GM18502 (cell line): ENCODE results near the gene C15orf40.

Experiments used
- ATAC-seq: cut with Tn5 transposase; IDR thresholded peaks from one replicate; pipeline ENCODE4 v1.9.1; 2021; ENCODE audit warnings: mild to moderate bottlenecking; ENCODE audit not compliant: unreplicated experiment, poor library complexity

The C15orf40 gene

DNA sequence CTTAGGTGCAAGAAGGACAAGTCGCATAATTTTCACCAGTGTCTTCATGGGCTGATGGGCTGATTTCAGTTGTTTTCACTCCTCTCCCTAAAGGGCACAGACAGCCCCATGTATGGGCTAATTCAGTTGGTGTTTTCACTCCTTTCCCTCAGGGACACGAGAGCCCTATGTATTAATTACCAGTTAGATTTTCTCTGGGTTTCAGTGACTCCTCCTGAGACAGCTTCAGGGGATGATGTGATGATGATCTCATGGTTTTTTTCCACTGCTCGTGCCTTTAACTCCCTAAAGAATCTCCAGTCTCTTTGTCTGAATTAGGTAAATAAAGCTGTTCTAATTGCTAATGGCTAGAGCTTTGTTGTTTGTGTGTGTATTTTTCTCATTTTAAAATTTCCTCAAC is 15.5 kb downstream of the C15orf40 start:
- ATAC-seq: no peak

- ATAC-seq: no peak
Measured at GRCh38 chr15:82995076-82995475, 16.4 kb downstream of the C15orf40 start.

DNA sequence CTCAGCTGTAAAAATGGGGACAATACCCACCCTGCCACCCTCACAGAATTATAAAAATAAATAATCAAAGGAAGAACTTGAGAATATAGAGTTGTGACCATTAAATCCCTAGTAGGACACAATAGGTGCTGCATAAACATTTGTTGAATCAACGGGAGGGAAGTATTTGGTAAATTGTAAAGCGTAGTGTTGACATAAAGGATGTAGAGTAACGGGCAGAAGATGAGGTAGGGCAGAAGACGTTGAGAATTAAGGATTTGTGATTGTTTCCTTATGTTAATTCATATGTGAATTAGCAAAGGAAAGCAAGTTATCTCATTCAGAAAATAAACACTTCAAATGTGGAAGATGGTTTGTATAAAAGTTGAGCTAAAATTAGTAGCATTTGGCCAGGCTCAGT is 18.3 kb downstream of the C15orf40 start:
- no peak for ATAC-seq

DNA sequence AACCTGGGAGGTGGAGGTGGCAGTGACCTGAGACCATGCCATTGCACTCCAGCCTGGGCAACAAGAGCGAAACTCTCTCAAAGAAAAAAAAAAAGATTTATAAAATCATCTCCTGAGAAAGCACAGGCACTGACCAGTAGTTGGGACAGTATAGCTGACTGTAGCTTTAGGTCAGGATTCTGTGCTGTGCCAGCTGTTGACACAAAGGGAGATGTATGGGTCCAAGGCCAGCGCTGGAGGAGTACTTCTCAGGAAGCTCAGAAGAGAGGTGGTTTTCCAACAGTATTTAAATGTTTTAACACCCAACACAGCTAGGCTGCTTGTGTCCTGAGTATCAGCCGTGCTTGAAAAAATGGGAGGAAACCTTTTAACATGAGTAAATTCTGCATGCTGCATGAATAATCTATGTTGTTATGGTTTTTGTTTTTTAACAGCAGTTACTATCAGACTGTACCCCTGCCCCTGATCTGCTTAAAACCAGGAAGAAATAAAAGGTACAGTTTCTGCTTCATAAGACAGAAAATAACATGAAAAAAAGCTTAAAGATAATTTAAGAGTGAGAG is 18.9 kb downstream of the C15orf40 start:
- no peak for ATAC-seq

GRCh38 chr15:82986442-82986780 is 25.0 kb downstream of the C15orf40 start:
- peak; percentile 27 for ATAC-seq

DNA sequence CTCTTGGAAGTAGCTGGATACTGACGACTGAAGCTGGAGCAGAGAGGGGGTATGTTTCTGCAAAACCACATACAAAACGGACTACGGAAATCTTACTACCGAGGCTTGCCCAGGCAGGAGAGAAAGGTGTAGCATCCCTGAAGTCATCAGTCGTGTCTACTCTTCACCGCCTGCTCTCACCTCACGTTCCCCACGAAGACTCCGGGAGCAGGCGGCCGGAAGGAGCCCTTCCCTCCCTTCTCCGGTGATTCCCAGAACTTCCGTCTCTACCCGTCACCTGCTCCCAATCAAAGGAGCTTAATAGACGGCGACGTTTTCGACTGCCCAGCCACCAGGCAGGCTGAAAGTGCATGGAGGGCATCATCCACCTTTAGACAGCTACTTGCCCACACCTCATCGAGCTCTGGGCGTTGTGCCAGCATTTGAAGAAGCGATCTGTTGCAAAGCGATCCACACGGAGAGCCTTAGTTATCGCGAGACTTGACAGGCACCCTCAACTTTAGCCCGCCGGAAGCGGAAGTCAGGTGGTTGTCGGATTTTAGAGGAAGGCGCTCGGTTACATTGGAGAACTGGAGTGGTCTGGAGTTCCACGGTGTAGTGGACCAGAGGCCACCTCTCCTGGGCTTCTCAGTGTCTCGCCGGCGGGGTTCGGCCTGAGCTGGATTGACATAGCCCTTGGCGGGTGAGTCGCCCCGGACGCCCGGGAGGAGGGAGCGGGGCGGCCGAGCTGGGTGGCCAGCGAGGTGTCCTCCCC is 25.6 kb downstream of the C15orf40 start, which contains the start of gene RAMAC:
Gene RAMAC (plus strand): TSS at position 523 of the 754 bp plus-strand sequence. CDS start 2,809 bp downstream, outside the sequence.
- peak; percentile 93 for ATAC-seq

DNA sequence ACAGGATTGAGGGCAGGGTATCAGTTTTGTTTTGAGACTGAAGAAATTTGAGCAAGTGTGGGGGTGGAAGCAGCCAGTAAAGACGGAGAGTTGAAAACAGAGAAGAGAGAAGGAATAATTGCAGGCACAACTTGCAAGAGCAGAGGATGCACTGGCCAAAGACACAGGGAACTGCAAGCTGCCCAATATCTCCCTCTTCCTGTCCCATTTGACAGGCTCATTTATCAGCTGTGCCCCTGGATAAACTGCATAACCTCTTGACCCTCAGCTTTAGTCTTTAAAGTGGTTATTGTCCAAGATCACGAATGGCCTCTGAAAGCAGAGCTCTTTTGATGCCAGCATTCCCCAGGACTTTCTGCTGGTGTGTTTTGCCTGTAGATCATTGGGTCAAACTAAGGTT is 30.5 kb downstream of the C15orf40 start:
- ATAC-seq: no peak

DNA sequence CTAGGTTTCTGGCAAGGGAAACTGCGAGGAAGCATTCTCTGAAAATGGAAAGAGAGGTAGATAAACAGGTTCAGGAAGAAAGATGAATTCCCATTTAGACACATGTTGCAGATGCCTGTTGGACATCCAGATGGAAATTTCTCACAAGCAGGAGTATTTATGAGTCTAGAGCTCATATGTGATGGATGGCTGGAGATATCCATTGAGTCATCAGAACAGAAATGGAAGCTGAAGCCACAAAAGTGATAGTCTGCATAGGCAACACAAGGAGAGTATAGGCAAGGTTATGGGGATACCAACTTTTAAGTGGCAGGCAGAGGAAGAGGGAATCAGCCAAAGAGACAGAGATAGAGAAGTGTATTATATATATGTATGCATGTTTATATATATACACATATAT is 31.7 kb downstream of the C15orf40 start:
- ATAC-seq: no peak

GRCh38 chr15:82978438-82978837 is 33.0 kb downstream of the C15orf40 start:
- no peak for ATAC-seq

DNA sequence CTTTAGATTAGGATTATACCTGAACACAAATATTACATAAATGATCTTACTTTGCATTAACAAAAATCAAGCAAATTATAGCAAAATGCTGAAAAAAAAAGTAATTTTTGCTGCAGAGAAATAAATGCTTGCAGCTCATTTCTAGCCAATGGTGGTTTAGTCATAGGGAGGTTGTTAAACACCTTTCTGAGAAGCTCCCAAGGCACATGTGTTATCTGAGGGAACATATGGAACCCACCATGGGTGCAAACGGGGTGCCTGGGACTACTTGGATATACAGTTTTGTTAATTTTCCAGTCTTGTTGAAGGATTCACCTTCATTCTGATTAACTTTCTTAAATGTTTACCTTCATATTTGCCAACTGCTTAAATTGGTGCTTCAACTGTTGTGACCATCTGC is 34.4 kb downstream of the C15orf40 start:
- no peak for ATAC-seq

DNA sequence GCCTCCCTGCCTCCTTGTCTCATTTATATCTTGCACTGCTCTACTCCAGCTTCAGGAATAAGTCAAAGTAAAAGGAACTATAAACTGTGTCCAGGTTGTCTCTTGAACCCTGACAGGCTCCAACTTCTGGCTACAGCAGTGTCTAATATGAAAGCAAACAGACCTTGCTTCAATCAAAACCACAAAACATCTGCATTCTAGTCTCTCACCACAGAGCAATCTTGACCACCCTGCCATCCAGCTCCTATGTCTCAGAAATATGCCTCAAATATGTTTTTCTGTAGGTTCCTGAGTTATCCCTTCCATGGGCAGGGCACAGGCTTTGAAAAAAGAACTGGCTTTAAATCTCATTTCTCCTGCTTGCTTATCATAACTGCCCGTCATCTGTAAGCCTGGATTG is 38.4 kb downstream of the C15orf40 start:
- ATAC-seq: no peak

DNA sequence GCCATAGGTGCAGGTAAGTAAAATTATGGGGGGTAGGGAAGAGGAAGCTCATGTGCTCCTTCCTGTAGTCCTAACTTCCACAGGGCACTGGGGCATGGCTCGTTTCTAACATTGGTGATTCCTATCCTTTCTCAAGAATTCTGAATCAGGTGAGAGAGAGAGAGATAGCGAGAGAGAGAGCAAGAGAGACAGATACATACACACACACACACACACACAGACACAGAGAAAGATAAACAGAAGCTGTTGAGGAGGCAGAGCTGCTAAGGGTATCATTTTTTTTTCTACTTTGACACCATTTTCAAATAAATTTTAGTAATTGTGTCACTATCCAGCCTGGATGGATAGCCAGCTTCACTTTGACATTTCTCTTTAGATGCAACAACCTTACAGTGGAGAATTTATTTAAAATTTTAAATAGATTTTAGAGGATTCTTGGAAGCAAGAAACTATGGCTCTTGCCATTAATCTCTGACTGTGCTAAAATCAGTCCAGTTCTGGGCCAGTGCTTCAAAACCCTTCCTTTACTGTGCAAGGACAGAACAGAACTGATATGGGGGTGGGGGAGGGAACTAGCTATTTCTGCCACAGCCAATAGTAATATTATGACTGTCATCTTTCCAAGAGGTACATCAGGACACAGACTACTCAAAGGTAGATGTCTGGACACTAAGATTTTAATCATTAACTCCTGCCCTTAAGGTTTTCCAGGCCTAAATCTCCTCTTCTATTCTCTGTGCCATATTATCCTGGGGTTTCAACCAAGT is 40.0 kb downstream of the C15orf40 start:
- ATAC-seq: no peak

DNA sequence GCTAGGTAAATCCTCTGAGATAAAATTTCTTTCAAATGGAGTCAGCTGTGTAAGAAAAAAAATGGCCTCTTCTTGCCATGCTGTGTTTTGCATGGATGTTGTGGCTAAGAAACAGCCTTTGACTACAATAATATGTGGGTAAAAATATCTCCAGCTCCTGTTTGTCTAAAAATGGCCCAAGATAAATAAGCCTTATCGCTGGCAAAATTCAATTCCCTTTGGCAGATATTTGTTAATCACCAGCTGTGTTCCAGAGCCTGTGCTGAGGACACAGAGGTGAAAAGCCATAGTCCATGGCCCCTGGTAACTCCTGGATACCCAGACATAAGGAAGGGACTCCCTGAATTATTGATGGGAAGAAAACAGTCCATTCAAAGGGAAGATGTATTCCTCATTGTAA is 40.7 kb downstream of the C15orf40 start:
- no peak for ATAC-seq

- ATAC-seq: no peak
Measured at GRCh38 chr15:82970078-82970686, 41.3 kb downstream of the C15orf40 start.

DNA sequence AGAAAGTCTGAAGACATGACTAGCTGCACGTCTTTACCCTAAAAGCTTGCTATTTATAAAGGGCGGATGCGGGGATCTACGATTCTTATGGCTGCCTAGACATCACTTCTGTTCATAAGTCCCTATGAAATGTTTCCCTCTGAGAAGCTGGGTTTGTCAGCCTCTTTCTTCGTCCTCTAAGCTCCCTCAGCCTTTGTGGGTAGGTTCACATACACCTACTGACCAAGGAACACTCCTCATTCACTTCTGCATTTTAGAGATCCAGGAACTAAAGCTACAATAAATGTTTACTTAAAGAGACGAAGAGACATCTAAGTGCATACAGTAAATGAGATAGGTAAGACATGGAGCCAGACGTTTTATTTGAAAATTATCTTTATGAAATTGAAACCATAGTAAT is 42.1 kb downstream of the C15orf40 start:
- ATAC-seq: no peak

DNA sequence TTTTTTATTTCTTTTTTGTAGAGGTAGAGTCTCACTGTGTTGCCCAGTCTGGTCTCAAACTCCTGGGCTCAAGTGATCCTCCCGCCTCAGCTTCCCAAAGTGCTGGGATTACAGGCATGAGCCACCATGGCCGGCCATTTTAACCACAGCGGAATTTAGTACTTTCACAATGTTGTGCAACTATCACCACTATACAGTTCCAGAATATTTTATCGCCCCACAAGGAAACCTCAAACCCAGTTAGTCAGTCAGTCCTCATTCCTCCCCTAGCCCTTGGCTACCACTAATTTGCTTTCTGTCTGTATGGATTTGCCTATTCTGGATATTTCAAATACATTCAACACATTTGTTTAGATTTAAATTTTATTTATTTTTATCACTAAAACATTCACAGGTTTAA is 43.4 kb downstream of the C15orf40 start:
- no peak for ATAC-seq

GRCh38 chr15:82966671-82967071 is 44.8 kb downstream of the C15orf40 start:
- ATAC-seq: peak; percentile 91

DNA sequence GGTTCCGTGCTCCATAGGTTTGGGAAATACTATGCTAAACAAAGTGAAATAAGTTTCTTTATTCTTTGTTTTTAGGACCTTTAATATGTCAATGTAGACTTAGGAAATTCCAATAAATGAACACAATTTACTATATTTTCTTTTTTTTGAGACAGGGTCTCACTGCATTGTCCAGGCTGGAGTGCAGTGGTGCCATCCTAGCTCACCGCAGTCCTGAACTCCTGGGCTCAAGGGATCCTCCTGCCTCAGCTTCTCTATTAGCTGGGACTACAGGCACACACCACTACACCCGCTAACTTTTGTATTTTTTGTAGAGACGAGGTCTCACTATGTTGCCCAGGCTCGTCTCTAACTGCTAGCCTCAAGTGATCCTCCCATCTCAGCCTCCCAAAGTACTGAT is 46.5 kb downstream of the C15orf40 start:
- ATAC-seq: no peak

- no peak for ATAC-seq
Measured at GRCh38 chr15:82963471-82964341, 47.7 kb downstream of the C15orf40 start.

DNA sequence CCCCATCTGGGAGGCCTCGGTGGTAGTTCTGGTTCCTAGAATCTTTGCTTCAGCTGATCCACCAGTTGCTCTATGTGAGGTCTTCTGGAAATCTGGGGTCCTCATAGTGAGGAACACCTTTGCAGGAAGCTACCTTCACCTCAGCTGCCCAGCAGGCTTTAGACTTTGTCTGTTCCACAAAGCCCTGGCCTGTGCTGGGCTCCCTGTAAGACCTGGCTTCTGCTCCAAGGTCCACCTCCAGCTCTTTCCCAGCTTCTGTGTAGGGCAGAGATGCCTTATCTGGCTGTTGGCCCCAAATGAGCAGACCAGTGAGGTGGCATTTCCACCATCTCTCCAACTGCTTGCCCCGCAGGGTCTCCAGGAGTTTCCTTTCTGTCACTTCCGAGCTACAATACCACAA is 50.7 kb downstream of the C15orf40 start:
- ATAC-seq: no peak
